GM19468 (cell line): ENCODE measurements around the gene SLC4A2.

Experiments used
- ATAC-seq: cut with Tn5 transposase; IDR thresholded peaks from one replicate; pipeline ENCODE4 v1.9.1; 2021; ENCODE audit warnings: mild to moderate bottlenecking, moderate library complexity, moderate number of reproducible peaks; ENCODE audit not compliant: unreplicated experiment; ENCODE audit errors: extremely low read depth

SLC4A2 gene

DNA sequence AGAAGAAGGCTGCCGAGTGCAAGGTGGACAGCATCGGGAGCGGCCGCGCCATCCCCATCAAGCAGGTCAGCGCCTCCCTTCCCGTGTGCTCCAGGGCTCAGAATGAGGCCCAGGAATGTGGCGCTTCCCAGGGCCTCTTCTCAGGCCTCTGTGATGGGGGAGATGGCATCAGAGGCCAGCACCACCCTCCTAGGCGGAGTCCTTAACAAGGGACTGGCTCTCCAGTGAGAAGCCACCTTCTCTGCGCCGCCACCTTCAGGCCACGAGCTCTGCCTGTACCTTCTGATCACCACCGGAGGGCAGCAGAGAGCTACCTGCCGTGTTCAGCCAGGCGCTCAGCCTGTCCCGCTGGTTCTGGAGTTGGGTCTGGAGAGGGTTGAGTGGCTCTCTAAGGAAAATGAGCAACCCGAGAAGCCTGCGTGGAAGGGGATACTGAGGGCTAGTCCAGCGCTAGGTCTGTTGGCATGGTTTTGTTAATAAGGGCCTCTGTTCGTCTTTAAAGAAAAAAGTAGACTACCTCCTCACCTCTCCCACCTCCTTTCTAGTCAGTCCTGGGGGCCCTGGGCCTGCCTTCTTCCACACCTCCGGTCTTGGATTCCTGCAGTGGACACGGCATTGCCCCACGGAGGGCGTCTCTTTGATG, 64.6 kb downstream of the SLC4A2 start:
- ATAC-seq, result no peak

DNA sequence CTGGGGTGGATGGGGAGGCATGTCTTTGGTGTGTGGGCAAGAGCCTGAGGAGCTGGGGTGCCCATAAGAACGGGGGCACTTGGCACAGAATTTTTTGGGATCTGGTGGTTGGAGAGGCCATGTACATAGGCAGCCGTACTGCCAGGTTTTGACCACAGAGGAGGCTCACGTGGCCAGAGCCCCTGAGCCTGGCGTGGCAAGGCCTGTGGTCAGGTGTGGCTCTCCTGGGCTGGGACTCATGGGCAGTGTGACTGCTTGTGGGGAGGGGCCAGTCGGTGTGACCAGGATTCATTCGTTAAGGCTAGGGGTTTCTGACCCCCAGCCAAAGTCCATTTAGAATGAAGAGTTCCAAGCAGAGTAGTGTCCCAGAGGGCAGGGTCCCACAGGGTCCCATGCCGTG, 65.1 kb downstream of the SLC4A2 start:
- ATAC-seq, result no peak

DNA sequence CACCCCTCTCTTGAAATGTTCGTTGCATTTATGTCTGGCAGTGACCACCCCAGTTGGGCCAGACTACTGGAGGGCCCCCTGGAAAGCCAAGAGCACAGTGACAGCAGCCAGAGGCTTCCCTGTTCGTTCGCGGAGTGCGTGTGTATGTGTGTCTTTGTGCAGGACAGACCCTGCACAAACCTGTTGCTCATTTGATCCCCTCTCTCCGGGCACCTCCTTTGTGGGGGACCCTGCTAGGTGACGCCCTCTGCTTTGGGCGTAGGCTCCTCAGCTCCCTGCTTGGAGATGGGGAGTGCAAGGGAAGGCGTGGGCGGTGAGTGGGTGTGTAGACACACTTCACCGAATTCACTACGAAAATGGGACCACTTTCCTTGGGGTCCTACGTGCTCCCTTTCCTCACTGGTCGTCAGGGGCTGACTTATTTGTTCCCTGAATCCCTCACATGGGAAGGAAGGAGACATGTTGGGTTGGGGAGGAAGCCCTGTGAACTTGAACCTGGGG, 65.6 kb downstream of the SLC4A2 start:
- no peak for ATAC-seq

DNA sequence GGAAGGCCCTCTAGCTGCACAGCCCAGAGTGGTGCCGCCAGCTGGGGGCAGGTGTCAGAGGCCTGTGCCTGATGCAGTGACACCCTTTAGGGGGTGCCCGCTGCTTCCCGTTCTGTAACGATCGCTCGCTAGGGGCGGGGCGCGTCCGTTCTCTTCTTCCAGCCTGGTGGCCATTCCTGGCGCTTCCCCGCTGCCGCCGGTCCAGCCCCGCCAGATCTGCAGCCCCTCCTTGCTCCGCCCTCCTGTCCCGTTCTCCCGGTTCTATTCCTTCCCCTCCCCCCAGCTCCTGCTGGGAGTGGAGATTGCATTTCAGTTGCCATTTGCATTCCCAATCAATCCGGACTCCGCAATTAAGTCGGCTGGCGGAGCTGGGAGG, 66.1 kb downstream of the SLC4A2 start:
- ATAC-seq, result no peak

DNA sequence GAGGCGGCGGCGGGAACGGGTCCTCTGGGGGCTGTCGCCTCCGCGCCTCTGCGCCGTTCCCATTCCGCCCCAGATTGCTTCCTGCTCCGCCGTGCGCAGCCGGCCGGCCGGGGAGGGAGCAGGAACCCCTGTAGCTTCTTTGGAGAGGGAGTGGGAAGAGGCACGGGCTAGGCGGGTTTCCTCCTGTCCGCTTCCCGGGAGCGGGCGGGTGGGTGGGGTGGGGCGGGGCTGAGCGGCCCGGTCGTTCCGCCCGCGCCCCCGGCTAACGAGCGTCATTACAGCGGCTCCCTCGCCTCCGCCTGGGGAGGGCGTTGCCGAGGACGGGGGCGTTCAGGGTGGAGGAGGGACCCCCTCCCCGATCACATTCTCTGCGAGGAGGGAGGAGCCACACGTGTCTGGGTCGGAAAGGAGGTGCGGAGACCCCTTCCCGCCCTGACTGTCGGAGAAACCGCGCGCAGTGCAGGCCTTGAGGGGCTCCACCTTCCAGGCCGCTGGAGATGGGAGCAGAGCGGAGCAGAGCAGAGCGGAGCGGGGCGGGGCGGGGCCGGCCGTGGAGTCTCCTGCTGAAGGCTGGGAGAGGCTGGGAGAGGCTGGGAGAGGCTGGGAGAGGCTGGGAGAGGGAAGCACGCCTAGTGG, 66.6 kb downstream of the SLC4A2 start:
- no peak for ATAC-seq
